Liver (tissue), 9 donors: Measurements from ENCODE around the gene IZUMO1. TPM values are rescaled to one million over a fixed set of nuclear protein-coding genes. Genes with fewer than 3 reads are reported as not detected.
A peak's percentile ranks its signal among the peaks of the same experiment; 100 is the strongest.

Experiments
- DNase-seq: peaks from one replicate; pipeline ENCODE4 v3.0.0-alpha.2; 2017; ENCODE audit warnings: low spot score
- H3K27ac ChIP-seq, 2 donors: one replicate each; pipeline ENCODE4 v1.7.0; 2013; ENCODE audit warnings: inconsistent platforms in 2 of 2, low read length in 2 of 2, control low read depth in 1 of 2, low read depth in 1 of 2, mild to moderate bottlenecking in 1 of 2
- H3K27me3 ChIP-seq, 4 donors: one replicate each; pipeline versions ENCODE4 v1.6.1 to v1.7.0; 2013; ENCODE audit warnings: low read length in 3 of 4, inconsistent platforms in 1 of 4, mild to moderate bottlenecking in 1 of 4, moderate library complexity in 1 of 4; ENCODE audit not compliant: control insufficient read depth in 4 of 4, insufficient read depth in 4 of 4
- H3K36me3 ChIP-seq, 4 donors: one replicate each; pipeline versions ENCODE4 v1.6.1 to v1.7.0; 2013; ENCODE audit warnings: low read length in 3 of 4, mild to moderate bottlenecking in 3 of 4, low read depth in 1 of 4, moderate library complexity in 1 of 4; ENCODE audit not compliant: control insufficient read depth in 4 of 4, insufficient read depth in 3 of 4
- H3K4me1 ChIP-seq, 4 donors: one replicate each; pipeline versions ENCODE4 v1.6.1 to v1.7.0; 2013; ENCODE audit warnings: low read length in 3 of 4, mild to moderate bottlenecking in 3 of 4, moderate library complexity in 1 of 4; ENCODE audit not compliant: control insufficient read depth in 4 of 4, insufficient read depth in 4 of 4
- H3K4me3 ChIP-seq, 3 donors: one replicate each; pipeline versions ENCODE4 v1.6.1 to v1.7.0; 2013; ENCODE audit warnings: low read length in 3 of 3, control low read depth in 1 of 3, low read depth in 1 of 3, mild to moderate bottlenecking in 1 of 3
- H3K9ac ChIP-seq, 2 donors: one replicate each; pipeline ENCODE4 v1.7.0; 2013; ENCODE audit warnings: low read length in 2 of 2, mild to moderate bottlenecking in 2 of 2, moderate library complexity in 2 of 2, control low read depth in 1 of 2, low read depth in 1 of 2
- H3K9me3 ChIP-seq, 4 donors: one replicate each; pipeline versions ENCODE4 v1.6.1 to v1.7.0; 2013; ENCODE audit warnings: low read length in 3 of 4; ENCODE audit not compliant: control insufficient read depth in 4 of 4
- CTCF ChIP-seq: fragments of 150-350 bp; IDR thresholded peaks from 2 replicates; pipeline ENCODE4 v1.5.1; 2017; ENCODE audit warnings: improper control_type of control experiment, low read depth, low read length; ENCODE audit not compliant: missing input control
- EGR1 ChIP-seq, 2 donors: IDR thresholded peaks; 2 replicates each; pipeline ENCODE4 v1.6.1; 2016 to 2018; ENCODE audit warnings: antibody characterized with exemption in 2 of 2, low read depth in 2 of 2
- FOXA1 ChIP-seq: IDR thresholded peaks from 2 replicates; pipeline ENCODE4 v1.6.1; 2016; ENCODE audit warnings: antibody characterized with exemption
- FOXA2 ChIP-seq: IDR thresholded peaks from 2 replicates; pipeline ENCODE4 v1.6.1; 2016; ENCODE audit warnings: antibody characterized with exemption
- GABPA ChIP-seq, 2 donors: IDR thresholded peaks in 1 of 2; conservative IDR thresholded peaks in 1 of 2; 2 replicates each; pipeline ENCODE4 v1.6.1; 2016; ENCODE audit warnings: antibody characterized with exemption in 2 of 2, mild to moderate bottlenecking in 1 of 2, moderate library complexity in 1 of 2
- HNF4A ChIP-seq, 2 donors: conservative IDR thresholded peaks; 2 replicates each; pipeline ENCODE4 v1.6.1; 2016; ENCODE audit warnings: antibody characterized with exemption in 2 of 2, mild to moderate bottlenecking in 2 of 2
- HNF4G ChIP-seq: IDR thresholded peaks from 2 replicates; pipeline ENCODE4 v1.6.1; 2016; ENCODE audit warnings: antibody characterized with exemption
- JUND ChIP-seq, 2 donors: IDR thresholded peaks; 2 replicates each; pipeline ENCODE4 v1.6.1; 2016; ENCODE audit warnings: antibody characterized with exemption in 2 of 2
- NR2F2 ChIP-seq: IDR thresholded peaks from 2 replicates; pipeline ENCODE4 v1.6.1; 2016; ENCODE audit warnings: antibody characterized with exemption
- RAD21 ChIP-seq, 2 donors: IDR thresholded peaks; 2 replicates each; pipeline ENCODE4 v1.6.1; 2016; ENCODE audit warnings: antibody characterized with exemption in 2 of 2, mild to moderate bottlenecking in 2 of 2
- RXRA ChIP-seq, 2 donors: IDR thresholded peaks; 2 replicates each; pipeline ENCODE4 v1.6.1; 2017 to 2018; ENCODE audit warnings: antibody characterized with exemption in 2 of 2, mild to moderate bottlenecking in 1 of 2
- YY1 ChIP-seq: IDR thresholded peaks from 2 replicates; pipeline ENCODE4 v1.6.1; 2016; ENCODE audit warnings: antibody characterized with exemption, mild to moderate bottlenecking
- WGBS: extraction: QIAGEN DNeasy Blood & Tissue Kit; methylation state at CpG from one replicate; pipeline ENCODE4 v1.1.7; 2013; 5-methylcytosine and 5-hydroxymethylcytosine counted together
- polyA plus RNA-seq, 2 donors: library from polyadenylated mRNA; stranded (reverse) in 1 of 2; unstranded in 1 of 2; fragments of 200-250 nt in 1 of 2; fragments of >200 nt in 1 of 2; fragmentation: Nextera tagmentation in 1 of 2; extraction: Ambion mirVana in 1 of 2; gene quantifications; one replicate each; pipeline versions ENCODE4 v1.2.1 to v1.2.3, GENCODE V29; 2013 to 2015
- total RNA-seq, 2 donors: library from RNA; depleted of rRNA; stranded (reverse); fragments of >200 nt; gene quantifications; one replicate each; pipeline ENCODE4 v1.2.3, GENCODE V29; 2014
- TF ChIP-seq, protein P1 (sequence below): IDR thresholded peaks from 2 replicates; pipeline ENCODE4 v1.6.1; 2016; ENCODE audit warnings: antibody characterized with exemption
- TF ChIP-seq, protein P2 (sequence below): IDR thresholded peaks from 2 replicates; pipeline ENCODE4 v1.6.1; 2016; ENCODE audit warnings: antibody characterized with exemption
- TF ChIP-seq, protein P3 (sequence below): IDR thresholded peaks from 2 replicates; pipeline ENCODE4 v1.6.1; 2016; ENCODE audit warnings: antibody characterized with exemption, mild to moderate bottlenecking
- TF ChIP-seq, protein P4 (sequence below): IDR thresholded peaks from 2 replicates; pipeline ENCODE4 v1.6.1; 2016; ENCODE audit warnings: antibody characterized with exemption
- donor health status: healthy.
- donor health status: healthy.
- donor health status: healthy.
- donor health status: healthy.
- donor health status: healthy.

The IZUMO1 gene
- total and polyA plus RNA-seq, 4 donors: 0.33 to 0.47 TPM; not detected in 2

GRCh38 chr19:48770734-48771472, 24.2 kb upstream of the IZUMO1 start:
- no peaks in the 10 kb centered on the region for H3K36me3 ChIP-seq
- H3K27me3 ChIP-seq: no peaks in the 10 kb centered on the region
- WGBS: 72% methylated on average over 20 of the region's 20 CpGs
- TF ChIP-seq GABPA (IDR thresholded peaks at IDR 0.05 in 1 of 2, conservative IDR thresholded peaks at IDR 0.05 in 1 of 2) (no peak), YY1 (no peak), NR2F2 (no peak), RXRA (IDR thresholded peaks at IDR 0.05) (no peak), CTCF (no peak), EGR1 (IDR thresholded peaks at IDR 0.05; ENCODE audit: low read depth in 2 of 2) (no peak), FOXA1 (no peak), HNF4A (conservative IDR thresholded peaks at IDR 0.05) (no peak)
- no peaks in the 10 kb centered on the region for H3K9me3 ChIP-seq
- peak overlapping the region in 1 of 2 donors; percentile 19 for H3K9ac ChIP-seq
- DNase-seq: no peak
- H3K4me3 ChIP-seq: no peak overlapping the region
- H3K4me1 ChIP-seq: peaks cover 5 to 35% (median 9%) of the 10 kb centered on the region in 4 donors
- peak overlapping the region; percentile 92 to 99 for H3K27ac ChIP-seq

DNA sequence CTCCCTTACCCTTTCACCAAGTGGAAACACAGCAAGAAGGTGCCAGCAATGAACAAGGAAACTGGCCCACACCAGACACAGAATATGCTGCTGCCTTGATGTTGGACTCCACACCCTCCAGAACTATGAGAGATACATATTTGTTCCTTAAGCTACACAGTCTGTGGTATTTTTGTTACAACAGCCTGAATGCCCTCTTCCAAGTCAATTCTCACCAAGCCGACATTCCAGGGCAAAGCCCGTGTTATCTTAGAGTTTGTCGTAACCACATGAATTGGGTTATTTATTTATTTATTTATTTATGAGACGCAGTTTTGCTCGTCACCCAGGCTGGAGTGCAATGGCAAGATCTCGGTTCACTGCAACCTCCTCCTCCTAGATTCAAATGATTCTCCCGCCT, 23.6 kb upstream of the IZUMO1 start:
- WGBS: 53% methylated on average over 7 of the region's 7 CpGs

More for the DNA sequence above, 23.6 kb upstream of the IZUMO1 start:
- H3K27me3 ChIP-seq: no peaks in the 10 kb centered on the region
- TF ChIP-seq, protein P1, sequence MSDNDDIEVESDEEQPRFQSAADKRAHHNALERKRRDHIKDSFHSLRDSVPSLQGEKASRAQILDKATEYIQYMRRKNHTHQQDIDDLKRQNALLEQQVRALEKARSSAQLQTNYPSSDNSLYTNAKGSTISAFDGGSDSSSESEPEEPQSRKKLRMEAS: no peak
- TF ChIP-seq, protein P2, sequence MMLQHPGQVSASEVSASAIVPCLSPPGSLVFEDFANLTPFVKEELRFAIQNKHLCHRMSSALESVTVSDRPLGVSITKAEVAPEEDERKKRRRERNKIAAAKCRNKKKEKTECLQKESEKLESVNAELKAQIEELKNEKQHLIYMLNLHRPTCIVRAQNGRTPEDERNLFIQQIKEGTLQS: no peak
- no peak for TF ChIP-seq FOXA2
- no peak for TF ChIP-seq HNF4G
- TF ChIP-seq RXRA (IDR thresholded peaks at IDR 0.05): no peak
- no peak for TF ChIP-seq EGR1 (IDR thresholded peaks at IDR 0.05; ENCODE audit: low read depth in 2 of 2)
- no peak for TF ChIP-seq JUND (IDR thresholded peaks at IDR 0.05)
- TF ChIP-seq, protein P3, sequence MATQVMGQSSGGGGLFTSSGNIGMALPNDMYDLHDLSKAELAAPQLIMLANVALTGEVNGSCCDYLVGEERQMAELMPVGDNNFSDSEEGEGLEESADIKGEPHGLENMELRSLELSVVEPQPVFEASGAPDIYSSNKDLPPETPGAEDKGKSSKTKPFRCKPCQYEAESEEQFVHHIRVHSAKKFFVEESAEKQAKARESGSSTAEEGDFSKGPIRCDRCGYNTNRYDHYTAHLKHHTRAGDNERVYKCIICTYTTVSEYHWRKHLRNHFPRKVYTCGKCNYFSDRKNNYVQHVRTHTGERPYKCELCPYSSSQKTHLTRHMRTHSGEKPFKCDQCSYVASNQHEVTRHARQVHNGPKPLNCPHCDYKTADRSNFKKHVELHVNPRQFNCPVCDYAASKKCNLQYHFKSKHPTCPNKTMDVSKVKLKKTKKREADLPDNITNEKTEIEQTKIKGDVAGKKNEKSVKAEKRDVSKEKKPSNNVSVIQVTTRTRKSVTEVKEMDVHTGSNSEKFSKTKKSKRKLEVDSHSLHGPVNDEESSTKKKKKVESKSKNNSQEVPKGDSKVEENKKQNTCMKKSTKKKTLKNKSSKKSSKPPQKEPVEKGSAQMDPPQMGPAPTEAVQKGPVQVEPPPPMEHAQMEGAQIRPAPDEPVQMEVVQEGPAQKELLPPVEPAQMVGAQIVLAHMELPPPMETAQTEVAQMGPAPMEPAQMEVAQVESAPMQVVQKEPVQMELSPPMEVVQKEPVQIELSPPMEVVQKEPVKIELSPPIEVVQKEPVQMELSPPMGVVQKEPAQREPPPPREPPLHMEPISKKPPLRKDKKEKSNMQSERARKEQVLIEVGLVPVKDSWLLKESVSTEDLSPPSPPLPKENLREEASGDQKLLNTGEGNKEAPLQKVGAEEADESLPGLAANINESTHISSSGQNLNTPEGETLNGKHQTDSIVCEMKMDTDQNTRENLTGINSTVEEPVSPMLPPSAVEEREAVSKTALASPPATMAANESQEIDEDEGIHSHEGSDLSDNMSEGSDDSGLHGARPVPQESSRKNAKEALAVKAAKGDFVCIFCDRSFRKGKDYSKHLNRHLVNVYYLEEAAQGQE: no peak
- TF ChIP-seq YY1: no peak
- TF ChIP-seq HNF4A (conservative IDR thresholded peaks at IDR 0.05): no peak
- TF ChIP-seq, protein P4, sequence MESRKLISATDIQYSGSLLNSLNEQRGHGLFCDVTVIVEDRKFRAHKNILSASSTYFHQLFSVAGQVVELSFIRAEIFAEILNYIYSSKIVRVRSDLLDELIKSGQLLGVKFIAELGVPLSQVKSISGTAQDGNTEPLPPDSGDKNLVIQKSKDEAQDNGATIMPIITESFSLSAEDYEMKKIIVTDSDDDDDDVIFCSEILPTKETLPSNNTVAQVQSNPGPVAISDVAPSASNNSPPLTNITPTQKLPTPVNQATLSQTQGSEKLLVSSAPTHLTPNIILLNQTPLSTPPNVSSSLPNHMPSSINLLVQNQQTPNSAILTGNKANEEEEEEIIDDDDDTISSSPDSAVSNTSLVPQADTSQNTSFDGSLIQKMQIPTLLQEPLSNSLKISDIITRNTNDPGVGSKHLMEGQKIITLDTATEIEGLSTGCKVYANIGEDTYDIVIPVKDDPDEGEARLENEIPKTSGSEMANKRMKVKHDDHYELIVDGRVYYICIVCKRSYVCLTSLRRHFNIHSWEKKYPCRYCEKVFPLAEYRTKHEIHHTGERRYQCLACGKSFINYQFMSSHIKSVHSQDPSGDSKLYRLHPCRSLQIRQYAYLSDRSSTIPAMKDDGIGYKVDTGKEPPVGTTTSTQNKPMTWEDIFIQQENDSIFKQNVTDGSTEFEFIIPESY: no peak
- TF ChIP-seq RAD21 (IDR thresholded peaks at IDR 0.05): no peak
- no peak for TF ChIP-seq FOXA1
- H3K9me3 ChIP-seq: no peaks in the 10 kb centered on the region
- peak overlapping the region in 1 of 2 donors; percentile 75 for H3K9ac ChIP-seq
- peaks cover 5 to 35% (median 9%) of the 10 kb centered on the region in 4 donors for H3K4me1 ChIP-seq
- H3K4me3 ChIP-seq: no peak overlapping the region
- H3K27ac ChIP-seq: peak overlapping the region; percentile 92 to 99
- no peak for DNase-seq
- H3K36me3 ChIP-seq: no peaks in the 10 kb centered on the region
